GM18951 (cell line): ENCODE data around the gene GPRC6A.

Source experiments
- POLR2A ChIP-seq: IDR thresholded peaks from 4 replicates; pipeline ENCODE4 v1.6.1; 2011; ENCODE audit warnings: mild to moderate bottlenecking; ENCODE audit not compliant: insufficient read length, insufficient read depth; ENCODE audit errors: extremely low read depth
- in situ Hi-C: fragments of 300-500 bp; cut with MboI; formaldehyde crosslinking; loops from one replicate; pipeline ENCODE4 v1.12.0; 2022; ENCODE audit warnings: low sequenced_read_pairs, mixed read lengths, inconsistent platforms; ENCODE audit not compliant: unreplicated experiment

The GPRC6A gene

DNA sequence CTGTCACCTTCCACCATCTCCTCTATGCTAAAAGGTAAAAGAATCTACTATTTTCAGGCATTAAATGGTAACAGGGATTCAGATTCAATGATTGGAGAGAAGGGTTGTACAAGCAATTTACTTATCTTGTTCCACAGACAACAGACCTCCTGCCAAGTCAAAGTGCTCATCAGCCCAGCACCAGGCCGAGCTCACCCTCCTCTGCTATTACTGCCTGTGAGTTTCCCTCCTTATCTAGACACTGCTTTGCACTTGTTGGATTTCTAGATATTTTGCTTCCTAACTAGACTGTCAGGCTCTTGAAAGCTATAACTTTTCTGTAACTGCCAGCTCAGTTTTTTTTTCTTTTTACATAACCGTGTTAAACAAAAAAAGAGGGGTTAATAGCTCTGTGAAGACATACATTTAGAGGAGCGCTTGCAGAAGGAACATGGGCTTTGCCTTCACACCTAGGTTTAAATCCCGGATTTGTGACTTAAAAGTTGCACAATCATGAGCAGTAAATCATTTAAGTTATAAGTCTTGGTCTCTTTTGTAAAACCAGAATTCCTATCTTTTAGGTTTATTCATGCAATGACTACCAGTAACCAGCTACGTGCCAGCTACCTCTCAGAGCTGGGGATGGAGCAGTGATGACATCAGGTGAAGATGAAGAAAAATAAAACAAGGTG, 62.2 kb downstream of the GPRC6A start:
- no peak for TF ChIP-seq POLR2A

DNA sequence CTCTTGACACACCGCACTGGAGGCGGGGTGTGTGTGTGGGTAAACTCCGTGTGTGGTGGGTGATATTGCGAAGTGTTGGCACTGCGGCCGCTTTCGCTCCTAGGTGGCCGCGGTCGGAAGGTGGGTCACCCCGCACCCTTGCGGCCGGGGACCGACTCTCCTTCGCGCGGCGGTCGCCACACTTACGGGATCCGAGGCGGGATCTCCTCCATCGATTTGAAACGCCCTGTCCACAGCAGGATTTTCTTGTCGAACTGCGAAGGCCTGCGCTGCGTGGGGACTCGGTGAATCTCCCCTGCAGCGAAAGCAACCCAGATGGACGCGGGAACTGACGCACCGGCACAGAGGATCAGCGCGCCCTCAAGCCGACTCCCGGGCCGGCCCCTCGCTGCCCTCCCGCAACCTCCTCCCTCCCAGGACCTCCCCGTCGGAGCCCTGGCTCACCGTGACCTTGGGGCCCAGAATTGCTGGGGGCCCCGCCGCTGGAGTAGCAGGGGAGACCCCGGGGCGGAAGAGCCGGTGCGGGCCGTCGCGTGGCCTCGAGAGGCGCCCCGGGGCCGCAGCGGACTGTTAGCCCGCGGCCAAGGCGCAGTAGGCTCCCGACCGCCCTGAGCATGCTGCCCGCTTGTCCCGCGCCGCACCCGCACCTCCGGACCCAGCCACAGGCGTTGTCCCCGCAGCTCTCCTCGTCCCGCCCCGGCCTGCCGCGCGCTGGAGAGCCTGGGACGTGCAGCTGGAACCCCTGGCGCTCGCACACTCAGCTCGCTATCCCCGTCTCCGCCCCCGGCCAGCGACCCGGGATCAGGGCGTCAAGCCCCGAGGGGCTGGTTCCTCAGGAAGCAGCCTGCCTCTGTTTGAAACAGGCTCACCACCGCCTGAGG, 63.7 kb downstream of the GPRC6A start, which contains the start of gene FAM162B:
Gene FAM162B (minus strand): TSS at position 759 of the 881 bp plus-strand sequence. CDS start 143 bp downstream, at position 616.
- TF ChIP-seq POLR2A = no peak
- in situ Hi-C loops = no loop called here

More for the DNA sequence above, 62.2 kb downstream of the GPRC6A start:
- in situ Hi-C loops = no loop called here

DNA sequence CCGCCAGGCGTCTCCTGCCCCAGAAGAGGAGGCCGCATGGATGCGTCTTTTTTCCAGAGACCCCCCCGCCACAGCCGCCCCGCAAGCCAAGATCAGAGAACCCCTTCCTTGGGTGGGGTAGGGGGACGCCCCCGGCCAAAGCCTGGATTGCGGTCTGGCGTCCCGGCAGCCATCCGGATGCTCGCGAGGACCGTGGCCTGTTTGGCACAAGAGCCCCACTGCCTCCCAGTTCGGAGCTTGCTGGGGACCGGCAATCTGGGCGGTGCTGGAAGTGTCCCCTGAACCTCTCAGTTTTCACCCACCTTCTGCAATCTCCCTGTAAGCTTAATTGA, 64.3 kb downstream of the GPRC6A start:
- in situ Hi-C loops = no loop called here
- TF ChIP-seq POLR2A = no peak

DNA sequence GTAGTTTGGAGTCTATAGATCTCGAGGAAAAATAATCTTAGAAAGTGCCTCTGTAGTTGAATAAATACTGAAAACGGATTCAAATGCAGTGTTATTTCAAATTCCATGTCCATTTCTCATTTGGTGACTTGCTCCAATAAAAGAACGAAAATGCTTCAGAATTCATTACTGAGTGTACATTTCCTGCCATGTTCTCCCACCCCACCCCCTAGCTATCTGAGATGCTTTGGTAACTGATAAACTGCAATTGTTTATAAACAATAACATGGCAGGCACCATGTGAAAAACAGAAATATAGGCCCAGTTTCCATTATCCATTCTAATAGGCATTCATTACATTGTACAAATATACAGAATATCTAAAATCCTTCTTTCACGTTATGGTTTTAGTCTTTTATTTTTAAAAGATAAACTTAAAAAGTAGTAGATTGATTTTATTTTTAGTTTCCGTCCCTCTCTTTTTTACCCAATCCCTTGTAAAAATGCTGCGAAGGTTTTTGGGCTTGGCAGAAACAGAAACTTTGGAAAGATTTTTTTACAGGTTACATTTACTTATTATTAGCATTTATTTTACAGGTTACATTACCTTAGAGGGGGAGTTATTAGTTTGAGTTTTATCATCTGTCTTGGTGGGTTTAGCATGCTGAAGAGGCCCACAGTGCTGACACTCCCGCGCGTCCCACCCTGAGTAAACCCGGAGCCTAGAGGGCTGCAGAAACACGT, 64.8 kb downstream of the GPRC6A start:
- in situ Hi-C loops = no loop called here
- no peak for TF ChIP-seq POLR2A

DNA sequence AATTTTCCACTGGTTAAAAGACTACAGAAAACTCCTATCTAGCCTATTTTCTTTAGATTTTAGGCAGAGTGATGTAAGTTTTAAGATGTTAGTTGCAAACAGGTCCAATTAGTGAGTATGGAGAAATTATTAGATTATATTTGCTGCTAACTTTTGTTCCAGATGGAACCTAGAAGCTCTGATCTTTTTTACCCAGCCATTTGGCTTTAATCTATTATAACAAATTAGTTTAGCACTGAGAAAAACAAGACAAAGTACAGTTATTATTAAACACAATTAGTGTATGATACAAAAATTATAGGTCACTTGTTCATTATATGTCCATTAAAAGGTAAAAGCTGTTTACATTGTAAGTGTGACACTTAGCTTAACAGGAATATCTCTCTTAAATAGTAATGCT, 65.8 kb downstream of the GPRC6A start:
- in situ Hi-C loops = no loop called here
- TF ChIP-seq POLR2A = no peak

DNA sequence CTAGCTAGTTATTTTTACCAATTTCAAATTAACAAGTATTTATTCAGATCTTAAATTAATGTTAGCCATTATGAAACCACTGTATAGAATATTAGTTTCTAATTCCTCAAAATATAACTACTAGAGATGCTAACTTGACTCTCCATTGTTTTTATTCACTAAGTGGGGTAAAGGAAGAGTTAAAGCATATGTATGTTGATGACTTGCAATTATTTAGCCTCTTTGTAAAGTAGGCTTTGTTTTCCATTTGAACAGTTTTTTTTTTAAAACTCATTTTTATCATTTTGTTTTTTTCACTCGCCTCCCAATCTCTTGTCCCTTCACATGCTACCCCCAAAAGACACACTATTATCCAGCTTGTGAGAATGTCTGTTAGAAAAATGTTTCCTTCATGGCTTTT, 66.6 kb downstream of the GPRC6A start:
- in situ Hi-C loops = no loop called here
- no peak for TF ChIP-seq POLR2A

DNA sequence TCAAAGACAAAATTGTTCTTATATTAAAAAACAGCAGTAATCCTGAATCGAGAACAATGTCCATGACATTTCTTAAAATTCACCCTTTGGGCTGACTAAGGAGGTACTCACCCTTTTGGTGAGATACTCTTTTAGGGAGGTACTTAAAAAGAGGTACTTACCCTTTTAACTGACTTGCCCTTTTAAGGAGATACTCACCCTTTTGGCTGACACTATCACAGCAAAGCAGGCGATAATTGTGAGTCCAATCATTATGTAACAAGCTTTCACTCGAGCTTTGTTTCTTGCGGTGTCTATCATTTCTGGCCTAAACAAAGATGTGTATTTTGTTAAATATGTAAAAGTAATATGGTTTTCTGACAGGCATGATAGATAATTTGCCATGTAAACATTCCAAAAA, 67.1 kb downstream of the GPRC6A start:
- in situ Hi-C loops = no loop called here
- TF ChIP-seq POLR2A = no peak

DNA sequence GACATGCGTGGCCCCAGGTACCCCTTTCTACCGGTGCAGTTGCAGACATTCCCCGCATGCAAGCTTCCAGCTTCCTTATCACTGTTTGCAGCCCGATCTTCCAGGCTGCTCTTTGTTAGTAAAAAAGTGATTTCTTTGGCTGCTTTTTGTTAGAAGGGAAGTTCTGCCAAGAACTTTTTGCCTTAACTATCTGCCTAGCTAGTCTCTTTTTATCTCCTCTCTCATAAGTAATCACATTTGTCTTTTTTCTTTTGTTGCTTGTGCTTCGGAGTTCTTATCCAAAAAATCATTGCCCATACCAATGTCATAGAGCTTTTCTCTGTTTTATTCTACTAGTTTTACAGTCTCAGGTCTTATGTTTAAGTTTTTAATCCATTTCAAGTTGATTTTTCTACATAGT, 83.7 kb downstream of the GPRC6A start:
- in situ Hi-C loops = no loop called here
- no peak for TF ChIP-seq POLR2A
